GM18507 (cell line): ENCODE measurements around the gene RTEL1.

Experiments used
- DNase-seq: peaks from one replicate; pipeline ENCODE4 v3.0.0; 2011; ENCODE audit warnings: low read depth; ENCODE audit not compliant: insufficient read length; ENCODE audit errors: extremely low spot score
- FAIRE-seq: peaks from 2 replicates; lab custom pipeline; 2011; peaks lifted over from hg19 to GRCh38; lab: Jason Lieb, UNC

Gene RTEL1

DNA sequence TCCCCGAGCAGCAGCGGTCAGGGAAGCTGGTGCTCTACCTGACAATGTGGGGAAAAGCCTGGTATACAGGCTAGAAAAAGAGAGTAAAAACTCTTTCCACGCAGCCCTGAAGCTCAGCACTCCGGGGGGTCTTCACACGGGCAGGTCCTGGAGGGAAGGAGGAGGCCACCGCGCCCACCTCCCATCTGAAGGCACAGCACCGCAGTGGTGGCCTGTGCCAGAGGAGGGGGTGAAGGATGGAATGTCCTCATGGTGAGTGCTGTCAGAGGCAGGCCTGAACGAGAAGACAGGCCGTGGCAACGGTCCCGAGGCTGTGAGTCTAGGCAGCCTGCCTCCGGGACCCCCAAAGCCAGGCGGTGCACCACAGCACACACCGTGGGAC lies 87.3 kb downstream of the RTEL1 start:
- FAIRE-seq (no peak), DNase-seq (no peak)
